ENCODE measurements around the gene ACSF3. TPM values are rescaled to one million over a fixed set of nuclear protein-coding genes. Genes with fewer than 3 reads are reported as not detected.

The ACSF3 gene
- total and polyA plus RNA-seq, 4 donors, result 15.3 to 27.3 (median 18.8) TPM

- H3K4me1 ChIP-seq (ENCODE audit: control insufficient read depth in 4 of 4, insufficient read depth in 4 of 4, low read length in 3 of 4), result peaks cover 0 to 5% (median 4%) of the 10 kb centered on the region in 4 donors
- no peak for DNase-seq (ENCODE audit: low spot score)
- H3K27ac ChIP-seq (ENCODE audit: low read depth in 1 of 2, low read length in 2 of 2), result no peak overlapping the region
- WGBS, result 88% methylated on average over 45 of the region's 45 CpGs
- no peak overlapping the region for H3K9ac ChIP-seq (ENCODE audit: low read depth in 1 of 2, low read length in 2 of 2)
- H3K36me3 ChIP-seq (ENCODE audit: control insufficient read depth in 4 of 4, insufficient read depth in 3 of 4, low read depth in 1 of 4, low read length in 3 of 4), result no peaks in the 10 kb centered on the region
- no peaks in the 10 kb centered on the region for H3K9me3 ChIP-seq (ENCODE audit: control insufficient read depth in 4 of 4, low read length in 3 of 4)
- H3K27me3 ChIP-seq (ENCODE audit: control insufficient read depth in 4 of 4, insufficient read depth in 4 of 4, low read length in 3 of 4), result peaks cover 0 to 5% (median 0%) of the 10 kb centered on the region in 4 donors
- H3K4me3 ChIP-seq (ENCODE audit: low read depth in 1 of 3, low read length in 3 of 3), result no peak overlapping the region
- TF ChIP-seq ATF3 (IDR thresholded peaks at IDR 0.05), result no peak
- no peak for TF ChIP-seq ZBTB33 (IDR thresholded peaks at IDR 0.05)
- no peak for TF ChIP-seq EGR1 (IDR thresholded peaks at IDR 0.05; ENCODE audit: low read depth in 2 of 2)
- TF ChIP-seq NR2F2 (IDR thresholded peaks at IDR 0.05), result no peak
- TF ChIP-seq MAX (IDR thresholded peaks at IDR 0.05), result no peak
- TF ChIP-seq GABPA (IDR thresholded peaks at IDR 0.05 in 1 of 2, conservative IDR thresholded peaks at IDR 0.05 in 1 of 2), result no peak
- TF ChIP-seq JUND (IDR thresholded peaks at IDR 0.05), result no peak
- TF ChIP-seq CTCF (IDR thresholded peaks at IDR 0.05; ENCODE audit: low read depth, low read length, missing input control), result no peak
- TF ChIP-seq RAD21 (IDR thresholded peaks at IDR 0.05), result no peak
These were observed 101.0 kb downstream of the ACSF3 start for GRCh38 chr16:89194340-89195311.

- Histone ChIP-seq H3K9ac (ENCODE audit: low read depth in 1 of 2, low read length in 2 of 2) (no peak overlapping the region), H3K9me3 (ENCODE audit: control insufficient read depth in 4 of 4, low read length in 3 of 4) (no peaks in the 10 kb centered on the region), H3K27me3 (ENCODE audit: control insufficient read depth in 4 of 4, insufficient read depth in 4 of 4, low read length in 3 of 4) (peaks cover 0 to 9% (median under 1%) of the 10 kb centered on the region in 4 donors), H3K36me3 (ENCODE audit: control insufficient read depth in 4 of 4, insufficient read depth in 3 of 4, low read depth in 1 of 4, low read length in 3 of 4) (no peaks in the 10 kb centered on the region), H3K4me1 (ENCODE audit: control insufficient read depth in 4 of 4, insufficient read depth in 4 of 4, low read length in 3 of 4) (peaks cover 0 to 13% (median 6%) of the 10 kb centered on the region in 4 donors), H3K4me3 (ENCODE audit: low read depth in 1 of 3, low read length in 3 of 3) (no peak overlapping the region), H3K27ac (ENCODE audit: low read depth in 1 of 2, low read length in 2 of 2) (no peak overlapping the region)
- no peak for DNase-seq (ENCODE audit: low spot score)
- WGBS, result 86% methylated on average over 21 of the region's 21 CpGs
- TF ChIP-seq HNF4A (conservative IDR thresholded peaks at IDR 0.05) (no peak), EGR1 (IDR thresholded peaks at IDR 0.05; ENCODE audit: low read depth in 2 of 2) (no peak), REST (IDR thresholded peaks at IDR 0.05) (no peak), ZBTB33 (IDR thresholded peaks at IDR 0.05) (no peak), JUND (IDR thresholded peaks at IDR 0.05) (no peak), GABPA (IDR thresholded peaks at IDR 0.05 in 1 of 2, conservative IDR thresholded peaks at IDR 0.05 in 1 of 2) (no peak), HNF4G (IDR thresholded peaks at IDR 0.05) (no peak), SP1 (IDR thresholded peaks at IDR 0.05) (no peak), ATF3 (IDR thresholded peaks at IDR 0.05) (no peak), FOXA2 (IDR thresholded peaks at IDR 0.05) (no peak), RXRA (IDR thresholded peaks at IDR 0.05) (no peak), CTCF (IDR thresholded peaks at IDR 0.05; ENCODE audit: low read depth, low read length, missing input control) (no peak)
These were observed 102.0 kb downstream of the ACSF3 start for GRCh38 chr16:89195521-89196171.
